Right hindlimb (tissue), 1 donor: ENCODE measurements around the gene KBTBD3.
"Not testable (repeated sequence)": the region's sequence is repeated elsewhere in the genome, so short reads cannot be mapped to it uniquely, and the experiment has no call there.

Experiments
- DNase-seq: peaks from one replicate; pipeline ENCODE4 v3.0.0-alpha.2; 2018

The KBTBD3 gene

GRCh38 chr11:106003094-106003493 is 74.1 kb downstream of the KBTBD3 start:
- DNase-seq, result not testable (repeated sequence)

- DNase-seq, result no peak
Measured at GRCh38 chr11:106001304-106002012, 75.7 kb downstream of the KBTBD3 start.
